BJ (cell line): ENCODE data around the gene ARHGAP35. TPM values are rescaled to one million over a fixed set of nuclear protein-coding genes. Genes with fewer than 3 reads are reported as not detected.

Experiments used
- CTCF ChIA-PET: fragments of 350-600 bp; formaldehyde crosslinking; extraction: SDS; loops from one replicate; lab custom pipeline; 2021; ENCODE audit warnings: antibody characterized with exemption, inconsistent platforms; lab: Yijun Ruan, JAX
- POLR2A ChIA-PET: fragments of 300-600 bp; sonication (Branson Sonifier 250); formaldehyde crosslinking; extraction: SDS; loops from one replicate; lab custom pipeline; 2021; ENCODE audit warnings: antibody characterized with exemption; lab: Charles Lee
- DNase-seq: peaks from one replicate; pipeline ENCODE4 v3.0.0-alpha.2; 2011; ENCODE audit warnings: low read depth
- H3K27me3 ChIP-seq: 2 replicates; pipeline ENCODE4 v1.6.0; 2011; ENCODE audit warnings: low read length; ENCODE audit not compliant: control insufficient read depth, insufficient read depth
- H3K36me3 ChIP-seq: 2 replicates; pipeline ENCODE4 v1.5.1; 2011; ENCODE audit warnings: low read length; ENCODE audit not compliant: control insufficient read depth, insufficient read depth
- H3K4me3 ChIP-seq: 2 replicates; pipeline ENCODE4 v1.5.1; 2011; ENCODE audit warnings: low read depth, mild to moderate bottlenecking, control low read depth, low read length
- CTCF ChIP-seq: IDR thresholded peaks from 2 replicates; pipeline ENCODE4 v1.5.1; 2011; ENCODE audit warnings: low read depth, mild to moderate bottlenecking, control low read depth, inconsistent platforms, low read length, moderate library complexity; ENCODE audit not compliant: insufficient read depth
- polyA plus RNA-seq: library from polyadenylated mRNA; depleted of rRNA; stranded (reverse); fragments of >200 nt; gene quantifications from 2 replicates; pipeline ENCODE4 v1.2.3, GENCODE V29; 2011

Gene ARHGAP35
- polyA plus RNA-seq, 1 experiment: 36.8 TPM

DNA sequence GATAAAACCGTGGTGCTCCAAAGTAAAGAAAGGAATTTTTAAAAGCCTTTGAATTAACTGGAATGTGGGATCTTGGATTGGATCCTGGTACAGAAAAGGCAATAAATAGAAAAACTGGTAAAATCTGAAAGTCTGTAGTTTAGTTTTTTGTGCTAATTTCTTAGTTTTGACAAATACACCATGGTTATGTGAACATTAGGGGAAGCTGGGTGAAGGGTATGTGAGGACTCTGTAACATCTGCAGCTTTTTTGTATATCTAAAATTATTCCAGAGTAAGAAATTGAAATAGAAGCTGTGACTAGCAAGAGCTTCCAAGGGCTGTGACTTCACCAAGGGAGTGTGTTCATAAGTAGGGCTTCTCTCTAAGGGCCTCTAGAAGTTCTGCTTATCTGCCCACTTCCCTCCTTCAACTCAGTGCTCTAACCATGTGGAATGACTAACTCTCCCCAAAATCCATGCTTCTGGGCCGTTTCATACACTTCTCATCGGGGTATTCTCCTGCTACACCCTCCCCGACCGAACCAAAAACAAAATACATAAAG lies 26.5 kb downstream of the ARHGAP35 start:
- Histone ChIP-seq H3K27me3 (no peaks in the 10 kb centered on the region), H3K36me3 (no peaks in the 10 kb centered on the region), H3K4me3 (no peak overlapping the region)
- POLR2A ChIA-PET: no interaction called here
- TF ChIP-seq CTCF: no peak
- no peak for DNase-seq
- CTCF ChIA-PET: interaction anchor here (0.6 kb wide), 1 partner anchor 161 kb away, joined by 3 read pairs; no protein-coding TSS in a partner anchor

DNA sequence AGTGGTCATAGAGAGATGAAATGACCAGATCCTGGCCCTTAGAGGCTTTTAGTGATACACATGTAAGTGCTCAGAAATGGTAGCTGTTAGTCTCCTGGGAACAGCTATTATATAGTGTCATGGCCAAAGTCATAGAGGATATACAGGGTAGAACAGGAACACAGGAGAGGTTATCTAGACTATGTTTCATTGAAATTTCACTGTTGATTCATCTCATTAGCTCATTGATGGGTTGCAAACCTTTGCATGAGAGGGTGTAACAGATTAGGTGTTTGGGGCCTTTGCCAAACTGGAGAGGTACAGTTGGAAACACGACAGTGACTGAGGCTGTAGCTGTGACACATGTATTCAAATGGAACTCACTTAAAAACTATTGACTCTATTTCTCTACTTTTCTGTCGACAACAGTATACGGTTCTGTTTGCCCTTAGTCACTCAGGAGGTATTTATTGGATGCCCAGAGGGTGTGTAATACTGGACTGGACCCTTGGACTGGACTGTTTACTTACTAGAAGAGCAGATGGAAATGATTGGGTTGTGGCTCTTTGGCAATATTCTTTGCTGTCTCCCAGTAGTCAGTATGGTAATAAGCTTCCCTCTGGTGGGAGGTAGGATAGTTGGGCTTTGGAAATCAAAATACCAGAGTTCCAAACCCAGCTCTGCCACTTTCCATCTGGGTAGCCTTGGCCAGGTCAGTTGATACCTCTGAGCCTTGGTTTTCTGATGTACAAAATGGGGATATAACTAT lies 29.8 kb downstream of the ARHGAP35 start:
- no peaks in the 10 kb centered on the region for H3K27me3 ChIP-seq
- peak; percentile 97 for DNase-seq
- H3K36me3 ChIP-seq: no peaks in the 10 kb centered on the region
- peak; percentile 23; the same call in 1 of the 2 replicates for TF ChIP-seq CTCF
- H3K4me3 ChIP-seq: no peak overlapping the region
- ChIA-PET POLR2A (interaction anchor here (0.6 to 1.3 kb wide), 2 partner anchors 9 to 29 kb away, joined by 3 to 5 read pairs; no protein-coding TSS in a partner anchor), CTCF (interaction anchor here (0.6 to 1.4 kb wide), 8 partner anchors 12 to 133 kb away, joined by 3 to 4 read pairs (median 3); no protein-coding TSS in a partner anchor)

DNA sequence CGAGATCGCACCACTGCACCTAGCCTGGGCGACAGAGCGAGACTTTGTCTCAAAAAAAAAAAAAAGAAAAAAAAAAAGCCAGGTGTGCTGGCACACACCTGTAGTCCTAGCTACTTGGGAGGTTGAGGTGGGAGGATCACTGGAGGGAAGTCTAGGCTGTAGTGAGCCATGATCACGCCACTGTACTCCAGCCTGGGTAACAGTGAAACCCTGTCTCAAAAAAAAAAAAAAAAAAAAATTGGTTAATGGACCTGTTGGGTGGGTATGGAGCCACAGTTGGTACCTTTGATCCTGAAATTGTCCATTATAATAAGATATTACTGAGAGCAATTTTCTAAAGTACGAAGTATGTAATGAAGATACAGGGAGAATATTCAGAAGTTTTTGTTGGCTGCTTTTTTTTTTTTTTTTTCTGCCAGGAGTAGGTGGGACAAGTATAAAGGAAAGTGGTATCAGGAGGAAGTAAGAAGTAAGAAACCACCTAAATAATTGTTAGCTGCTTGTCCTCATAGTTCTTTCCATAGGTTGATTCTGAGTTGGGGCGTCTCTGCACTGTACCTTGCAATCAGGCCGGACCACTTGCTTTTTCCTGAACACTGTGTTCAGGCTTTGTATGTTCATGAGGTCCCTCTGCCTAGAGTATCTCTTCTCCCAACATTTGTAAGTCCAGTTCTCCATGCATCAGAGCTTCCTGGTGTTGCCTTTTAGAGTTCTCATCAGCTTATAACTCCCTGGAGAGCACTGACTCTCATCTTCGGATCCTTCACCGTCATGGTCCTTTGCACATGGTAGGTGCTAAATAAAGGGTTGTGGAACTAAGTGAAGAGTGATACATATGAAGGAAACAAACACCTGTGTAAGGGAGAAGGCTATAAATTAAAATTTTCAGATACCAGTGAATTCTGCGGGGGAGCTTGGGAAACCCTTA lies 31.7 kb downstream of the ARHGAP35 start:
- TF ChIP-seq CTCF: no peak
- no peaks in the 10 kb centered on the region for H3K36me3 ChIP-seq
- DNase-seq: no peak
- ChIA-PET POLR2A (interaction anchor here (0.6 kb wide), 1 partner anchor 22 kb away, joined by 5 read pairs; no protein-coding TSS in a partner anchor), CTCF (interaction anchor here (1.4 kb wide), 1 partner anchor 16 kb away, joined by 4 read pairs; no protein-coding TSS in a partner anchor)
- H3K4me3 ChIP-seq: no peak overlapping the region
- no peaks in the 10 kb centered on the region for H3K27me3 ChIP-seq

DNA sequence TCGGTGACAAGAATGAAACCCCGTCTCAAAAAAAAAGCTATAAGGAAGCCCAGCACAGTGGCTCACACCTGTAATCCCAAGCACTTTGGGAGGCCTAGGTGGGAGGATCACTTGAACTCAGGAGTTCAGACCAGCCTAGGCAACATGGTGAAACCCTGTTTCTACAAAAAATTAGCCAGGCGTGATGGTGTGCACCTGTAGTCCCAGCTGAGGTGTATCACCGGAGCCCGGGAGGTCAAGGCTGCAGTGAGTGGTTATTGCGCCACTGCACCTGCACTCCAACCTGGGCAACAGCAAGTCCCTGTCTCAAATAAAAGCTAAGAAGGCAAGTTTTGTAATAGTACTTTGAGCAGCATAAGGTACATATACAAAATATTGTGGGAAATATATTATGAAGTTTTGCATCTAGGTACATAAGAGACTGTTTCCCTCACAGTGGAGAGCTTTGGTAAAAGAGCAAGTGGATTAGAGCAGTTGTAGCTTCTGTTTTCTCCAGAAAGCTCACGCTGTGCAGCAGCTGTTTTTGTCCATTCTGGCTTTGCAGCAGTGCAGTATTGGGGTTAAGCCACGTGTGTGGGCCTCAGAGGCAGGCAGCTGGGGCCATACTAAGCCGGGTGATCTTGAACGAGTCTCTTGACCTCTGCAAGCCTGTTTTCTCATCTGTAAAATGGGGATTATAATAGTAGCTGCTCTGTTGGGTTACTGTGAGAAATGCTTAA lies 35.4 kb downstream of the ARHGAP35 start:
- Histone ChIP-seq H3K4me3 (no peak overlapping the region), H3K27me3 (no peaks in the 10 kb centered on the region), H3K36me3 (no peaks in the 10 kb centered on the region)
- ChIA-PET CTCF (interaction anchor here (0.7 to 0.9 kb wide), 2 partner anchors 11 to 80 kb away, joined by 3 read pairs; no protein-coding TSS in a partner anchor), POLR2A (no interaction called here)
- DNase-seq: no peak
- TF ChIP-seq CTCF: no peak
